HepG2 (cell line): ENCODE measurements around the gene COX14. TPM values are rescaled to one million over a fixed set of nuclear protein-coding genes. Genes with fewer than 3 reads are reported as not detected.
A peak's percentile ranks its signal among the peaks of the same experiment; 100 is the strongest.

Source experiments
- ATAC-seq: fragments of 200-7000 bp; cut with Tn5 transposase; 3 replicates; pipeline ENCODE4 v1.9.1; 2020; ENCODE audit warnings: mild to moderate bottlenecking, moderate library complexity
- BruUV-seq: library from RNA; stranded (reverse); fragments of 400-500 nt; replicated peaks from 2 replicates; lab custom pipeline; 2021; lab: Mats Ljungman, UMichigan
- CTCF ChIA-PET: fragments of 300-600 bp; formaldehyde crosslinking; extraction: SDS; loops from one replicate; lab custom pipeline; 2021; ENCODE audit warnings: low total read pairs, inconsistent platforms, low intra/inter-chr PET ratio; lab: Yijun Ruan, JAX
- POLR2A ChIA-PET: fragments of 350-600 bp; sonication (Branson Sonifier 250); formaldehyde crosslinking; loops from one replicate; lab custom pipeline; 2020; ENCODE audit warnings: antibody characterized with exemption, inconsistent platforms; lab: Yijun Ruan, JAX
- DNase-seq: peaks from one replicate; pipeline ENCODE4 v3.0.0-alpha.2; 2015; ENCODE audit warnings: low spot score
- FAIRE-seq: peaks from 3 replicates; lab custom pipeline; 2011; peaks lifted over from hg19 to GRCh38; lab: Jason Lieb, UNC
- H2AFZ ChIP-seq: one replicate; pipeline ENCODE4 v1.6.1; 2011; ENCODE audit warnings: low read length, inconsistent platforms
- H3K27ac ChIP-seq: fragments of 300-600 bp; 3 replicates; pipeline ENCODE4 v1.8.0; 2011; ENCODE audit warnings: mixed run types, mild to moderate bottlenecking, mixed read lengths, low read length, inconsistent platforms; ENCODE audit not compliant: insufficient read depth; ENCODE audit errors: extremely low read length
- H3K27me3 ChIP-seq, 2 experiments: fragments of 200-600 bp in 1 of 2; 2 replicates in 1 of 2; 3 replicates in 1 of 2; pipeline versions ENCODE4 v1.6.0 to v1.8.0; 2011; ENCODE audit warnings: low read length in 2 of 2, mild to moderate bottlenecking in 2 of 2, moderate library complexity in 2 of 2, inconsistent platforms in 1 of 2; ENCODE audit not compliant: insufficient read depth in 2 of 2, control insufficient read depth in 1 of 2
- H3K36me3 ChIP-seq, 2 experiments: fragments of 200-600 bp in 1 of 2; replicated peaks in 1 of 2; 2 replicates in 1 of 2; 3 replicates in 1 of 2; pipeline versions ENCODE4 v1.5.1 to v1.8.0; 2011; ENCODE audit warnings: low read length in 2 of 2, inconsistent platforms in 1 of 2; ENCODE audit not compliant: insufficient read depth in 2 of 2, control insufficient read depth in 1 of 2
- H3K4me1 ChIP-seq: 2 replicates; pipeline ENCODE4 v1.5.1; 2012; ENCODE audit warnings: low read length, inconsistent platforms; ENCODE audit not compliant: insufficient read depth
- H3K4me2 ChIP-seq: 2 replicates; pipeline ENCODE4 v1.6.0; 2011; ENCODE audit warnings: low read depth, low read length, inconsistent platforms
- H3K4me3 ChIP-seq, 3 experiments: fragments of 200-600 bp in 1 of 3; sonication (generic), shearing (Covaris generic) in 1 of 3; replicated peaks in 1 of 3; 2 replicates each; pipeline ENCODE4 v1.5.1; 2011 to 2016; ENCODE audit warnings: low read length in 3 of 3, inconsistent platforms in 2 of 3, low read depth in 2 of 3, mild to moderate bottlenecking in 2 of 3, control low read depth in 1 of 3, mixed read lengths in 1 of 3; ENCODE audit not compliant: insufficient read depth in 1 of 3
- H3K79me2 ChIP-seq: one replicate; pipeline ENCODE4 v1.6.1; 2011; ENCODE audit warnings: low read length, inconsistent platforms; ENCODE audit not compliant: insufficient read depth
- H3K9ac ChIP-seq: 2 replicates; pipeline ENCODE4 v1.6.0; 2011; ENCODE audit warnings: mild to moderate bottlenecking, low read depth, low read length, inconsistent platforms; ENCODE audit not compliant: insufficient read depth
- H3K9me3 ChIP-seq: 2 replicates; pipeline ENCODE4 v1.5.1; 2012; ENCODE audit warnings: mild to moderate bottlenecking, low read length
- H4K20me1 ChIP-seq: 2 replicates; pipeline ENCODE4 v1.6.0; 2011; ENCODE audit warnings: inconsistent platforms, mild to moderate bottlenecking, low read length, moderate library complexity; ENCODE audit not compliant: insufficient read depth
- CTCF ChIP-seq: sonication (generic); formaldehyde crosslinking; IDR thresholded peaks from 2 replicates; pipeline ENCODE4 v1.5.0; 2020; ENCODE audit warnings: mild to moderate bottlenecking, missing genetic modification reagents, moderate library complexity
- EZH2 ChIP-seq: conservative IDR thresholded peaks from 2 replicates; pipeline ENCODE4 v1.6.1; 2012; ENCODE audit warnings: mild to moderate bottlenecking, low read depth, low read length, moderate library complexity
- FOXC1 ChIP-seq: sonication (generic); formaldehyde crosslinking; IDR thresholded peaks from 2 replicates; pipeline ENCODE4 v1.8.0; 2022; ENCODE audit warnings: mild to moderate bottlenecking, missing genetic modification reagents, borderline replicate concordance
- IKZF4 ChIP-seq: sonication (generic); formaldehyde crosslinking; IDR thresholded peaks from 2 replicates; pipeline ENCODE4 v1.5.1; 2020; ENCODE audit warnings: borderline replicate concordance, mild to moderate bottlenecking, low read depth, missing genetic modification reagents; ENCODE audit errors: not compliant biosample characterization
- MAFF ChIP-seq: IDR thresholded peaks from 2 replicates; pipeline ENCODE4 v1.6.1; 2011; ENCODE audit warnings: low read depth, low read length, improper control_type of control experiment
- MIER2 ChIP-seq: IDR thresholded peaks from 2 replicates; pipeline ENCODE4 v1.6.1; 2016; ENCODE audit warnings: missing biosample characterization, missing genetic modification reagents
- MXD1 ChIP-seq: sonication (generic); formaldehyde crosslinking; IDR thresholded peaks from 2 replicates; pipeline ENCODE4 v1.4.0; 2020; ENCODE audit warnings: mild to moderate bottlenecking, missing genetic modification reagents
- NR2F6 ChIP-seq, 2 experiments: IDR thresholded peaks; 2 replicates each; pipeline ENCODE4 v1.6.1; 2016; ENCODE audit warnings: antibody characterized with exemption in 1 of 2, mild to moderate bottlenecking in 1 of 2
- PBX2 ChIP-seq: IDR thresholded peaks from 2 replicates; pipeline ENCODE4 v1.6.1; 2016; ENCODE audit warnings: control low read depth
- PHF21A ChIP-seq: sonication (generic); formaldehyde crosslinking; IDR thresholded peaks from 2 replicates; pipeline ENCODE4 v1.5.0; 2020; ENCODE audit warnings: mild to moderate bottlenecking, missing genetic modification reagents
- POLR2A ChIP-seq, 2 experiments: IDR thresholded peaks; 2 replicates each; pipeline ENCODE4 v1.6.1; 2011; ENCODE audit warnings: low read depth in 2 of 2, low read length in 2 of 2, mild to moderate bottlenecking in 1 of 2, moderate library complexity in 1 of 2; ENCODE audit not compliant: insufficient read depth in 1 of 2
- RARA ChIP-seq: IDR thresholded peaks from 2 replicates; pipeline ENCODE4 v1.6.1; 2016; ENCODE audit warnings: missing genetic modification reagents, missing compliant biosample characterization
- STAT5B ChIP-seq: sonication (generic); formaldehyde crosslinking; IDR thresholded peaks from 2 replicates; pipeline ENCODE4 v1.4.0; 2020; ENCODE audit warnings: missing genetic modification reagents
- U2AF2 ChIP-seq: fragments of 200-400 bp; formaldehyde crosslinking; IDR thresholded peaks from 2 replicates; pipeline ENCODE4 v1.6.1; 2017; ENCODE audit warnings: low read depth, mild to moderate bottlenecking, low read length
- ZBTB38 ChIP-seq: sonication (generic); formaldehyde crosslinking; IDR thresholded peaks from 2 replicates; pipeline ENCODE4 v1.5.1; 2020; ENCODE audit warnings: mild to moderate bottlenecking, missing genetic modification reagents
- ZMYM2 ChIP-seq: sonication (generic); formaldehyde crosslinking; IDR thresholded peaks from 2 replicates; pipeline ENCODE4 v1.8.0; 2022; ENCODE audit warnings: mild to moderate bottlenecking, missing genetic modification reagents
- ZNF317 ChIP-seq: sonication (generic); formaldehyde crosslinking; IDR thresholded peaks from 2 replicates; pipeline ENCODE4 v1.5.0; 2020; ENCODE audit warnings: mild to moderate bottlenecking, missing genetic modification reagents
- ZNF615 ChIP-seq: sonication (generic); formaldehyde crosslinking; IDR thresholded peaks from 2 replicates; pipeline ENCODE4 v1.5.0; 2020; ENCODE audit warnings: mild to moderate bottlenecking, missing genetic modification reagents, borderline replicate concordance
- ZNF766 ChIP-seq: sonication (generic); formaldehyde crosslinking; IDR thresholded peaks from 2 replicates; pipeline ENCODE4 v1.5.0; 2020; ENCODE audit warnings: missing genetic modification reagents, borderline replicate concordance
- ZSCAN12 ChIP-seq: sonication (generic); formaldehyde crosslinking; IDR thresholded peaks from 2 replicates; pipeline ENCODE4 v1.9.0; 2021; ENCODE audit warnings: mild to moderate bottlenecking, missing genetic modification reagents
- WGBS: methylation state at CpG from one replicate; pipeline ENCODE4 v1.1.6; 2017; ENCODE audit warnings: low lambda C conversion rate; 5-methylcytosine and 5-hydroxymethylcytosine counted together
- in situ Hi-C: cut with HindIII; loops from 2 replicates; pipeline ENCODE4 v1.10.0; 2017; ENCODE audit warnings: low pct_unique_long_range_greater_than_20kb; ENCODE audit not compliant: extremely low pct_ligation_motif_present
- intact Hi-C: fragments of 100-400 bp; cut with micrococcal nuclease; formaldehyde crosslinking; loops from one replicate; pipeline ENCODE4 v1.10.0; 2022; ENCODE audit not compliant: unreplicated experiment
- polyA plus RNA-seq, 8 experiments: library from polyadenylated mRNA; depleted of rRNA in 3 of 8; stranded (reverse) in 7 of 8; unstranded in 1 of 8; fragments of >200 nt; fragmentation: Illumina TruSeq in 4 of 8; extraction: Trizol in 4 of 8; gene quantifications; 2 replicates each; pipeline versions ENCODE4 v1.2.1 to v1.2.3, GENCODE V29; 2011 to 2016; ENCODE audit warnings: low read depth in 4 of 8, missing spikeins in 1 of 8, mixed read lengths in 1 of 8; ENCODE audit not compliant: insufficient read depth in 1 of 8
- total RNA-seq, 5 experiments: library from RNA; depleted of rRNA; stranded (reverse); fragments of >200 nt; fragmentation: Illumina TruSeq; extraction: Trizol; gene quantifications; 2 replicates each; pipeline ENCODE4 v1.2.3, GENCODE V29; 2016; ENCODE audit warnings: low read depth in 1 of 5

Gene COX14
- total and polyA plus RNA-seq, 2 of the 13 experiments (the other 11 are each of a cell fraction or from before 2014, with no cell fraction given): 53.0 to 71.6 TPM

GRCh38 chr12:50110127-50110761 is 1.8 kb upstream of the COX14 start (continued):
- TF ChIP-seq IKZF4 (CRISPR knock-in tag): peak; percentile 32
- no peak for TF ChIP-seq MIER2 (CRISPR knock-in tag)
- TF ChIP-seq MXD1 (CRISPR knock-in tag): peak; percentile 65; the same call in 1 of the 2 replicates
- TF ChIP-seq MAFF: peak; percentile 55; the same call in 1 of the 2 replicates
- TF ChIP-seq CTCF (CRISPR knock-in tag): peak; percentile 24; the same call in 1 of the 2 replicates

GRCh38 chr12:50110762-50111351 is 1.2 kb upstream of the COX14 start:
- POLR2A ChIA-PET: interaction anchor here (0.8 to 7.6 kb wide), 18 partner anchors 9 to 980 kb away, joined by 3 to 265 read pairs (median 4); partner anchors contain the start of genes CERS5, GPD1, LIMA1 and NCKAP5L
- intact Hi-C loops (loop anchor here (1.0 to 2.0 kb wide), 3 partner anchors 10 to 36 kb away; partner anchors contain the start of gene SMARCD1), in situ Hi-C loops (no loop called here)
- BruUV-seq: no TSS peak
- H3K27ac ChIP-seq: peak overlapping the region; percentile 95
- peaks cover 0 to 1% of the 10 kb centered on the region in 2 experiments; a peak in 1 of 5 replicates for H3K36me3 ChIP-seq
- peak overlapping the region; percentile 69 for H3K9ac ChIP-seq
- ATAC-seq: peak; percentile 62
- peak overlapping the region; percentile 95 for H3K4me2 ChIP-seq
- no peaks in the 10 kb centered on the region for H4K20me1 ChIP-seq
- CTCF ChIA-PET: interaction anchor here (1.3 to 1.5 kb wide), 2 partner anchors 22 to 36 kb away, joined by 4 to 7 read pairs; no protein-coding TSS in a partner anchor
- H3K4me1 ChIP-seq: peaks cover 60% of the 10 kb centered on the region
- H2AFZ ChIP-seq: peak overlapping the region; percentile 59
- H3K27me3 ChIP-seq: no peaks in the 10 kb centered on the region; a peak in 1 of 5 replicates
- peaks cover 16% of the 10 kb centered on the region for H3K79me2 ChIP-seq
- 14% methylated on average over 3 of the region's 7 CpGs for WGBS
- H3K9me3 ChIP-seq: no peaks in the 10 kb centered on the region
- H3K4me3 ChIP-seq: peak overlapping the region; percentile 50 to 72 (median 51); a peak in 5 of 6 replicates
- DNase-seq: peak; percentile 77
- peak; percentile 30 for FAIRE-seq
- TF ChIP-seq POLR2A (IDR thresholded peaks at IDR 0.05; ENCODE audit: insufficient read depth in 1 of 2, low read depth in 2 of 2, low read length in 2 of 2) (peak in 1 of 2 experiments; percentile 62; a peak in 2 of 4 replicates), ZNF615 (no peak), PHF21A (peak; percentile 59; the same call in 1 of the 2 replicates), ZNF317 (CRISPR knock-in tag) (no peak), RARA (CRISPR knock-in tag) (no peak), ZSCAN12 (CRISPR knock-in tag) (no peak), NR2F6 (IDR thresholded peaks at IDR 0.05) (no peak), NR2F6 (CRISPR knock-in tag; IDR thresholded peaks at IDR 0.05) (0 out of 2 replicates have a peak, but pooled peaks have one; percentile 50), FOXC1 (CRISPR knock-in tag) (no peak), ZNF766 (no peak), PBX2 (CRISPR knock-in tag) (no peak), EZH2 (no peak), ZBTB38 (CRISPR knock-in tag) (no peak; the same call in 1 of the 2 replicates), STAT5B (CRISPR knock-in tag) (no peak), ZMYM2 (CRISPR knock-in tag) (no peak), U2AF2 (no peak)
